DND-41 (cell line): Measurements from ENCODE around the gene SORBS1.

ENCODE experiments used
- ATAC-seq: fragments of 200-7000 bp; cut with Tn5 transposase; 3 replicates; pipeline ENCODE4 v1.9.1; 2021; ENCODE audit warnings: low read depth; ENCODE audit not compliant: insufficient read depth
- DNase-seq: peaks from one replicate; pipeline ENCODE4 v3.0.0-alpha.2; 2020
- H2AFZ ChIP-seq: 2 replicates; pipeline ENCODE4 v1.6.0; 2012; ENCODE audit warnings: low read depth, low read length
- H3K27ac ChIP-seq: 2 replicates; pipeline ENCODE4 v1.5.1; 2012; ENCODE audit warnings: low read length, inconsistent platforms
- H3K27me3 ChIP-seq: fragments of 200-600 bp; sonication (generic); 2 replicates; pipeline ENCODE4 v1.6.0; 2012; ENCODE audit warnings: low read length, mild to moderate bottlenecking, inconsistent platforms; ENCODE audit not compliant: insufficient read depth, poor library complexity
- H3K36me3 ChIP-seq: 2 replicates; pipeline ENCODE4 v1.5.1; 2012; ENCODE audit warnings: low read length, inconsistent platforms; ENCODE audit not compliant: insufficient read depth
- H3K4me1 ChIP-seq: 2 replicates; pipeline ENCODE4 v1.5.1; 2012; ENCODE audit warnings: mild to moderate bottlenecking, low read length; ENCODE audit not compliant: insufficient read depth
- H3K4me2 ChIP-seq: 2 replicates; pipeline ENCODE4 v1.6.0; 2012; ENCODE audit warnings: mild to moderate bottlenecking, moderate library complexity, low read length, inconsistent platforms; ENCODE audit not compliant: insufficient read depth
- H3K4me3 ChIP-seq, 2 experiments: fragments of 200-600 bp in 1 of 2; shearing (Covaris generic) in 1 of 2; 2 replicates each; pipeline ENCODE4 v1.5.1; 2012 to 2016; ENCODE audit warnings: inconsistent platforms in 2 of 2, low read length in 2 of 2, mild to moderate bottlenecking in 2 of 2, low read depth in 1 of 2, moderate library complexity in 1 of 2
- H3K79me2 ChIP-seq: 2 replicates; pipeline ENCODE4 v1.6.0; 2012; ENCODE audit warnings: low read length, inconsistent platforms; ENCODE audit not compliant: insufficient read depth
- H3K9ac ChIP-seq: 2 replicates; pipeline ENCODE4 v1.6.0; 2012; ENCODE audit warnings: low read depth, mild to moderate bottlenecking, inconsistent platforms, low read length, moderate library complexity
- H3K9me3 ChIP-seq: 2 replicates; pipeline ENCODE4 v1.5.1; 2012; ENCODE audit warnings: low read length, moderate library complexity, mild to moderate bottlenecking, inconsistent platforms; ENCODE audit not compliant: insufficient read depth, severe bottlenecking
- H4K20me1 ChIP-seq: 2 replicates; pipeline ENCODE4 v1.6.0; 2012; ENCODE audit warnings: low read length; ENCODE audit not compliant: insufficient read depth
- EZH2 ChIP-seq: IDR thresholded peaks from 3 replicates; pipeline ENCODE4 v1.6.1; 2012; ENCODE audit warnings: borderline replicate concordance, low read depth, mild to moderate bottlenecking, moderate library complexity, low read length, inconsistent platforms; ENCODE audit not compliant: severe bottlenecking
- TF ChIP-seq, protein P1 (sequence below): IDR thresholded peaks from 2 replicates; pipeline ENCODE4 v1.5.1; 2012; ENCODE audit warnings: borderline replicate concordance, low read length, moderate library complexity, mild to moderate bottlenecking; ENCODE audit not compliant: poor library complexity, severe bottlenecking; ENCODE audit errors: extremely low read depth

Gene SORBS1

GRCh38 chr10:95552679-95553342 is 8.4 kb downstream of the SORBS1 start:
- no peak overlapping the region for H3K4me3 ChIP-seq
- no peak overlapping the region for H3K27ac ChIP-seq
- no peaks in the 10 kb centered on the region for H3K36me3 ChIP-seq
- ATAC-seq (no peak), DNase-seq (no peak)
- H3K79me2 ChIP-seq = no peaks in the 10 kb centered on the region
- H3K4me2 ChIP-seq = no peak overlapping the region
- H3K4me1 ChIP-seq = no peaks in the 10 kb centered on the region
- no peak overlapping the region for H3K9ac ChIP-seq
- no peaks in the 10 kb centered on the region for H4K20me1 ChIP-seq
- H3K9me3 ChIP-seq = no peaks in the 10 kb centered on the region
- H2AFZ ChIP-seq = no peak overlapping the region
- TF ChIP-seq, protein P1, sequence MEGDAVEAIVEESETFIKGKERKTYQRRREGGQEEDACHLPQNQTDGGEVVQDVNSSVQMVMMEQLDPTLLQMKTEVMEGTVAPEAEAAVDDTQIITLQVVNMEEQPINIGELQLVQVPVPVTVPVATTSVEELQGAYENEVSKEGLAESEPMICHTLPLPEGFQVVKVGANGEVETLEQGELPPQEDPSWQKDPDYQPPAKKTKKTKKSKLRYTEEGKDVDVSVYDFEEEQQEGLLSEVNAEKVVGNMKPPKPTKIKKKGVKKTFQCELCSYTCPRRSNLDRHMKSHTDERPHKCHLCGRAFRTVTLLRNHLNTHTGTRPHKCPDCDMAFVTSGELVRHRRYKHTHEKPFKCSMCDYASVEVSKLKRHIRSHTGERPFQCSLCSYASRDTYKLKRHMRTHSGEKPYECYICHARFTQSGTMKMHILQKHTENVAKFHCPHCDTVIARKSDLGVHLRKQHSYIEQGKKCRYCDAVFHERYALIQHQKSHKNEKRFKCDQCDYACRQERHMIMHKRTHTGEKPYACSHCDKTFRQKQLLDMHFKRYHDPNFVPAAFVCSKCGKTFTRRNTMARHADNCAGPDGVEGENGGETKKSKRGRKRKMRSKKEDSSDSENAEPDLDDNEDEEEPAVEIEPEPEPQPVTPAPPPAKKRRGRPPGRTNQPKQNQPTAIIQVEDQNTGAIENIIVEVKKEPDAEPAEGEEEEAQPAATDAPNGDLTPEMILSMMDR = no peak
- no peak for TF ChIP-seq EZH2
- peaks cover 10% of the 10 kb centered on the region for H3K27me3 ChIP-seq

- Histone ChIP-seq H2AFZ (no peak overlapping the region), H3K27ac (no peak overlapping the region), H3K36me3 (no peaks in the 10 kb centered on the region), H4K20me1 (no peaks in the 10 kb centered on the region), H3K79me2 (no peaks in the 10 kb centered on the region), H3K4me3 (no peak overlapping the region), H3K4me1 (no peaks in the 10 kb centered on the region), H3K27me3 (peaks cover 10% of the 10 kb centered on the region), H3K9me3 (no peaks in the 10 kb centered on the region), H3K9ac (no peak overlapping the region), H3K4me2 (no peak overlapping the region)
- DNase-seq (no peak), ATAC-seq (no peak)
- TF ChIP-seq EZH2 = no peak
- TF ChIP-seq, protein P1 = no peak
Observed at GRCh38 chr10:95550073-95550672, 11.0 kb downstream of the SORBS1 start.

GRCh38 chr10:95547791-95548435 is 13.3 kb downstream of the SORBS1 start:
- ATAC-seq = no peak
- peaks cover 10% of the 10 kb centered on the region for H3K27me3 ChIP-seq
- H3K9me3 ChIP-seq = no peaks in the 10 kb centered on the region
- DNase-seq = no peak
- H3K4me2 ChIP-seq = no peak overlapping the region
- H2AFZ ChIP-seq = no peak overlapping the region
- no peak overlapping the region for H3K9ac ChIP-seq
- no peak for TF ChIP-seq EZH2
- TF ChIP-seq, protein P1 = no peak
- H3K4me3 ChIP-seq = no peak overlapping the region
- no peaks in the 10 kb centered on the region for H3K79me2 ChIP-seq
- no peak overlapping the region for H3K27ac ChIP-seq
- H3K4me1 ChIP-seq = no peaks in the 10 kb centered on the region
- no peaks in the 10 kb centered on the region for H3K36me3 ChIP-seq
- no peaks in the 10 kb centered on the region for H4K20me1 ChIP-seq
